Activated CD8-positive, alpha-beta T cell treated with anti-CD3 and anti-CD28 coated beads for 36 hours (primary cell): ENCODE results near the gene KIF26A. TPM values are rescaled to one million over a fixed set of nuclear protein-coding genes. Genes with fewer than 3 reads are reported as not detected.

Source experiments
- ATAC-seq: fragments of 200-7000 bp; cut with Tn5 transposase; one replicate; pipeline ENCODE4 v1.10.0; 2021; ENCODE audit warnings: mild to moderate bottlenecking, moderate library complexity
- CTCF ChIA-PET: fragments of 350-600 bp; sonication (Branson Sonifier 250); formaldehyde crosslinking; loops from one replicate; lab custom pipeline; 2021; ENCODE audit warnings: antibody characterized with exemption; lab: Charles Lee
- POLR2A ChIA-PET: fragments of 350-600 bp; sonication (Branson Sonifier 250); formaldehyde crosslinking; loops from one replicate; lab custom pipeline; 2021; ENCODE audit warnings: antibody characterized with exemption; lab: Charles Lee
- DNase-seq: peaks from one replicate; pipeline ENCODE4 v3.0.0-alpha.2; 2020
- H3K27ac Mint-ChIP-seq: one replicate; pipeline ENCODE4 v1.8.0; 2021; ENCODE audit warnings: mild to moderate bottlenecking, mixed read lengths
- H3K27me3 Mint-ChIP-seq: one replicate; pipeline ENCODE4 v1.8.0; 2021; ENCODE audit warnings: mixed read lengths
- H3K36me3 Mint-ChIP-seq: one replicate; pipeline ENCODE4 v1.8.0; 2021; ENCODE audit warnings: low read depth, mixed read lengths
- H3K4me1 Mint-ChIP-seq: one replicate; pipeline ENCODE4 v1.8.0; 2021; ENCODE audit warnings: low read depth, mixed read lengths
- H3K4me3 Mint-ChIP-seq: one replicate; pipeline ENCODE4 v1.8.0; 2021; ENCODE audit warnings: mild to moderate bottlenecking, moderate library complexity, mixed read lengths
- H3K9me3 Mint-ChIP-seq: one replicate; pipeline ENCODE4 v1.8.0; 2021; ENCODE audit warnings: mixed read lengths
- intact Hi-C: fragments of 100-400 bp; cut with micrococcal nuclease; formaldehyde crosslinking; loops from one replicate; pipeline ENCODE4 v1.10.0; 2022
- total RNA-seq, 2 experiments: library from RNA; stranded (reverse); gene quantifications; one replicate each; pipeline ENCODE4 v1.2.3, GENCODE V29; 2021
- TF ChIP-seq, protein P1 (sequence below): fragments of 200-600 bp; IDR thresholded peaks from one replicate; pipeline ENCODE4 v1.8.0; 2022; ENCODE audit warnings: antibody characterized with exemption, mild to moderate bottlenecking

Gene KIF26A
- total RNA-seq, 2 experiments from 2014 or later, result 0.59 to 0.65 TPM

DNA sequence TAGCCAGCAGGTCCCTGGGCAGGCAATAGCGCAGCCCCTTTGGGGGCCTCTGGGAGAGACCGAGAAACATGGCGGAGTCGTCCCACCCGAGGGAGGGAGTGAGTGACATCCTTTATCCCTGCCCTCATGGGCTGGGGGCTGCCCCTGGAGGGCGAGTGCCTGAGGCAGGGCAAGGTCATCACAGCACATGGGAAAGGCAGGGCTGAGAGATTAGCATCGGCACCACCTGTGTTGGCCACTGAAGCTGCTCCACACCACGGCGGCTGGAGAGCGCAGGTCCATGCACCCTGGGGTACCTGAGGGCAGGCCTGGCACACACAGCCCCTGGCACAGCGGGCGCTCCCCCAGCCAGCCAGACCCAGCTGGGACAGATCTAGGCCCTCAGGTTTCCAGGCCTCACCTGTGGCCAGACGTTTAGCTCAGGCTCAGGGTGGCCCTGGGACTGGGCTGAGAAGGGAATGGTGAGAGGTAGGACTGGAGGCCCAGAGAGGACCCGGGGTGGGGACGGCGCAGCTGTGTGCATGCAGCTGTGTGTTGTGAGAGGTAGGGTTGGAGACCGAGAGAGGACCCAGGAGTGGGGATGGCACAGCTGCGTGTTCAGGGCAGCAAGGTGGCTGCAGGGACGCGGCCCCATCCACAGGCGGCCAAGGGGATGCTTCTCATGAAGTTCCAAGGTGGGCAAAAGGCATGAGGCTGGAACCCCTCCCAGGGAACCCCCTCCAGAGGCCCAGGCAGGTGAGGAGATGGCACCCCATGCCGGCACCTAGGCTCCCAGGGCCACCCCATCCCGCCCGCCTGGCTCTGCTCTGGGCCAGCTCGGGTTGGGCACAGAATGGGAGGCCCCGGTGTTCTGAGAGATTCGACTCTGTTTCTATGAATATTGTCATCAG is 74.1 kb downstream of the KIF26A start:
- Mint-ChIP-seq H3K4me3 (no peak overlapping the region), H3K4me1 (no peaks in the 10 kb centered on the region), H3K27ac (no peak overlapping the region), H3K36me3 (no peaks in the 10 kb centered on the region), H3K9me3 (no peaks in the 10 kb centered on the region), H3K27me3 (peaks cover 2% of the 10 kb centered on the region)
- TF ChIP-seq, protein P1, sequence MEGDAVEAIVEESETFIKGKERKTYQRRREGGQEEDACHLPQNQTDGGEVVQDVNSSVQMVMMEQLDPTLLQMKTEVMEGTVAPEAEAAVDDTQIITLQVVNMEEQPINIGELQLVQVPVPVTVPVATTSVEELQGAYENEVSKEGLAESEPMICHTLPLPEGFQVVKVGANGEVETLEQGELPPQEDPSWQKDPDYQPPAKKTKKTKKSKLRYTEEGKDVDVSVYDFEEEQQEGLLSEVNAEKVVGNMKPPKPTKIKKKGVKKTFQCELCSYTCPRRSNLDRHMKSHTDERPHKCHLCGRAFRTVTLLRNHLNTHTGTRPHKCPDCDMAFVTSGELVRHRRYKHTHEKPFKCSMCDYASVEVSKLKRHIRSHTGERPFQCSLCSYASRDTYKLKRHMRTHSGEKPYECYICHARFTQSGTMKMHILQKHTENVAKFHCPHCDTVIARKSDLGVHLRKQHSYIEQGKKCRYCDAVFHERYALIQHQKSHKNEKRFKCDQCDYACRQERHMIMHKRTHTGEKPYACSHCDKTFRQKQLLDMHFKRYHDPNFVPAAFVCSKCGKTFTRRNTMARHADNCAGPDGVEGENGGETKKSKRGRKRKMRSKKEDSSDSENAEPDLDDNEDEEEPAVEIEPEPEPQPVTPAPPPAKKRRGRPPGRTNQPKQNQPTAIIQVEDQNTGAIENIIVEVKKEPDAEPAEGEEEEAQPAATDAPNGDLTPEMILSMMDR, result no peak
- ATAC-seq (no peak), DNase-seq (no peak)
- ChIA-PET POLR2A (no interaction called here), CTCF (no interaction called here)
- intact Hi-C loops, result no loop called here

DNA sequence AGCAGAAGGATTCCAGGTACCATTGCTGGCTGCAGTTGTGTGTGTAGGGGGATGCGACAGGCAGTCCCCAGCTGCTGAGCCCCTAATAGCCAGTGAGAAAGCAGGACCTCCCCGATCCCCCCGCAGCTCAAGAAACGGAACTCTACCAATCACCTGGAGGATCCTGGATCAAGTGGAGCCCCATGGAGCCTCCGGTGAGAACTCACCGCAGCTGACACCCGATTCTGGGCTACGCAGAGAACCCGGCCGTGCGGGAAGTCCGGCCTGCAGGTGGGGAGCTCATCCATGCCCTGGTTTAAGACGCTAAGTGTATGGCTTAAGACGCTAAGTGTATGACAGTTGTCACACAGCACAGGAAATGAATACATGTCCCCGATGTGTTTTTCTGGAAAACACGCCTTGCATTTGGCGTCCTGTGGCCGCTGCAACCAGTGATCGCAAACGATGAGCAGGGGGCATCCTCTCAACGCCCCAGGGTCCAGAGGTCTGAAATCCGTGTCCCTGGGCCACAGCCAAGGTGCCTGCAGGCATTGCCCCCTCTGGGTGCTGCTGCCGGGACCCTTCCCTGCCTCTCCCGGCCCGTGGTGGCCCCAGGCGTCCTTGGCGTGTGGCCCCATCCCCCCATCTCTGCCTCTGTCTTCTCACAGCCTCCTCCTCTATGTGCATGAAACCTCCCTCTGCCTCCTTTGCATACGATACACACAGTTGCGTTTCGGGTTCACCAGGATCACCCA is 75.1 kb downstream of the KIF26A start:
- Mint-ChIP-seq H3K27ac (no peak overlapping the region), H3K27me3 (peaks cover 2% of the 10 kb centered on the region), H3K4me3 (no peak overlapping the region), H3K9me3 (no peaks in the 10 kb centered on the region), H3K4me1 (no peaks in the 10 kb centered on the region), H3K36me3 (no peaks in the 10 kb centered on the region)
- ChIA-PET POLR2A (no interaction called here), CTCF (no interaction called here)
- TF ChIP-seq, protein P1, result no peak
- no peak for DNase-seq
- intact Hi-C loops, result no loop called here
- ATAC-seq, result no peak

DNA sequence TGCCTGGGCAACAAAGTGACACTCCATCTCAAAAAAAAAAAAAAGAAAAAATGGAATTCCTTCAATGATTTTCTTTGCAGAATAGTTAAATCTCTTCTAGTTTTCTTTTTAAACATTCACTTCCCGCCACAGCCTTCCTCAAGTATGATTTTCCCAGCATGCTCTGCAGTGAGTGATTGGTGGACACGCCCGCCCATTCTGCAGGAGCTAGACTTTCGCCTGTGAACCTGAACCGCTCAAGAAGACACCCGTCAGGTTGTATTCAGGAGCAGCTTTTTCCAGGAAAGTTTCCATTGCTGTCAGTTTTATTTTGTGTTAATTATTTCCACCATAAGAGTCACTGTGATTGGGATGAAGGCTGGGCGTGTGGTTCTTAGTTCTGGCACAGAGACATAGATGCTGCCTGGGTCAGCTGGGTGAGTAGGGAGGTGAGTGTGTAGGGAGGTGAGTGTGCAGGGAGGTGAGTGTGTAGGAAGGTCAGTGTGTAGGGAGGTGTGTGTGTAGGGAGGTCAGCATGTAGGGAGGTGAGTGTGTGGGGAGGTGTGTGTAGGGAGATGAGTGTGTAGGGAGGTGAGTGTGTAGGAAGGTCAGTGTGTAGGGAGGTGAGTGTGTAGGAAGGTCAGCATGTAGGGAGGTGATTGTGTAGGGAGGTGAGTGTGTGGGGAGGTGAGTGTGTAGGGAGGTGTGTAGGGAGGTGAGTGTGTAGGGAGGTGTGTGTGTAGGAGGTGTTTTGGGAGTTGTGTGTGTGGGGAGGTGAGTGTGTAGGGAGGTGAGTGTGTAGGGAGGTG is 76.2 kb downstream of the KIF26A start:
- intact Hi-C loops, result no loop called here

DNA sequence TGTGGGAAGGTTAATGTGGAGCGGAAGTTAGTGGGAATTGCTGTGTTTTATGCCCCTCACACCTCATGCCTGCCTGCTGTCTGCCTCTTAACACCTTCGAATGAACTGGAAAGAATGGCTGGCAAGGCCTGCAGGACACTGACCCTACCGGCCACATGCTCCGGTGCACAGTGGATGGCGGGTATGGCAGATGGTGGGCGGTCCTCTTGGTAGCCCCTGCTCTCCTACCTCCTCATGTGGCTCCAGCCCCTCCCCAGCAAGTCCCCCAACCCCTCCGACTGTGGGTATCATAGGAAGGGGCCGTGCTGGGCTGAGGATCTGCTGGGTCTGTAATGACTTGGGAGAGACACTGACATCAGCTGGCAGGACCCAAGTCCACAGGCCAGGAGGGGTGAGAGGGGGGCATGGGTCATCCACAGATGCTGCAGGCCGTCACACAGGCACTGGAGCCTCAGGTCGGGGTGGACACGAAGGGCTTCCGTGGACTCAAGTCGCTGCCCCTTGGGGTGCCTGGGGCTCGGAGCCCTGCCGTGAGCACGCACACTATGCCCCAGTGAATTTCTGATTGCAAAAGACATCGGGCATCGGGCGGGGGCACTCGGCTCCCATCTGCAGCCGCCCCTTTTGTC is 77.4 kb downstream of the KIF26A start:
- ChIA-PET POLR2A (no interaction called here), CTCF (no interaction called here)
- Mint-ChIP-seq H3K27ac (no peak overlapping the region), H3K4me1 (no peaks in the 10 kb centered on the region), H3K27me3 (peaks cover 2% of the 10 kb centered on the region), H3K9me3 (no peaks in the 10 kb centered on the region), H3K36me3 (no peaks in the 10 kb centered on the region), H3K4me3 (no peak overlapping the region)
- DNase-seq, result no peak
- TF ChIP-seq, protein P1, result no peak
- intact Hi-C loops, result no loop called here
- ATAC-seq, result no peak

More for the DNA sequence above, 76.2 kb downstream of the KIF26A start:
- Mint-ChIP-seq H3K4me1 (no peaks in the 10 kb centered on the region), H3K36me3 (no peaks in the 10 kb centered on the region), H3K4me3 (no peak overlapping the region), H3K27me3 (peaks cover 2% of the 10 kb centered on the region), H3K27ac (no peak overlapping the region), H3K9me3 (no peaks in the 10 kb centered on the region)
- ChIA-PET POLR2A (no interaction called here), CTCF (no interaction called here)
- TF ChIP-seq, protein P1, result no peak
- ATAC-seq, result no peak
- DNase-seq, result no peak
